ENCODE measurements around the gene VPS8.

VPS8 gene

GRCh38 chr3:185084402-185084801 lies 272.4 kb downstream of the VPS8 start:
- Histone ChIP-seq H3K27ac (no peak overlapping the region), H3K36me3 (replicated peaks) (no peaks in the 10 kb centered on the region), H3K4me3 (ENCODE audit: low read depth, low read length) (no peak overlapping the region), H3K27me3 (replicated peaks) (no peaks in the 10 kb centered on the region)
- DNase-seq, result no peak
- in situ Hi-C loops (cut with HindIII; ENCODE audit: low pct_ligation_motif_present, low sequenced_read_pairs), result no loop called here
- no peak for TF ChIP-seq CTCF (IDR thresholded peaks at IDR 0.05; ENCODE audit: low read depth, low read length, missing control alignments)

GRCh38 chr3:185084901-185085300 lies 272.9 kb downstream of the VPS8 start:
- peak; percentile 4 for TF ChIP-seq CTCF (IDR thresholded peaks at IDR 0.05; ENCODE audit: low read depth, low read length, missing control alignments)
- peak; percentile 13 for DNase-seq
- H3K27ac ChIP-seq, result no peak overlapping the region
- H3K4me3 ChIP-seq (ENCODE audit: low read depth, low read length), result no peak overlapping the region
- no peaks in the 10 kb centered on the region for H3K36me3 ChIP-seq (replicated peaks)
- in situ Hi-C loops (cut with HindIII; ENCODE audit: low pct_ligation_motif_present, low sequenced_read_pairs), result no loop called here
- no peaks in the 10 kb centered on the region for H3K27me3 ChIP-seq (replicated peaks)

- Histone ChIP-seq H3K27ac (no peak overlapping the region), H3K27me3 (replicated peaks) (no peaks in the 10 kb centered on the region), H3K36me3 (replicated peaks) (no peaks in the 10 kb centered on the region), H3K4me3 (ENCODE audit: low read depth, low read length) (no peak overlapping the region)
- DNase-seq, result no peak
- no peak for TF ChIP-seq CTCF (IDR thresholded peaks at IDR 0.05; ENCODE audit: low read depth, low read length, missing control alignments)
- in situ Hi-C loops (cut with HindIII; ENCODE audit: low pct_ligation_motif_present, low sequenced_read_pairs), result no loop called here
Measured at GRCh38 chr3:185087419-185087818, 275.5 kb downstream of the VPS8 start.

GRCh38 chr3:185089343-185089742 lies 277.4 kb downstream of the VPS8 start:
- no peak for TF ChIP-seq CTCF (IDR thresholded peaks at IDR 0.05; ENCODE audit: low read depth, low read length, missing control alignments)
- Histone ChIP-seq H3K4me3 (ENCODE audit: low read depth, low read length) (no peak overlapping the region), H3K27me3 (replicated peaks) (no peaks in the 10 kb centered on the region), H3K27ac (no peak overlapping the region), H3K36me3 (replicated peaks) (no peaks in the 10 kb centered on the region)
- DNase-seq, result no peak
- in situ Hi-C loops (cut with HindIII; ENCODE audit: low pct_ligation_motif_present, low sequenced_read_pairs), result no loop called here

- no peak for DNase-seq
- in situ Hi-C loops (cut with HindIII; ENCODE audit: low pct_ligation_motif_present, low sequenced_read_pairs), result no loop called here
Measured at GRCh38 chr3:185089751-185090150, 277.8 kb downstream of the VPS8 start.

More at GRCh38 chr3:185089751-185090150, 277.8 kb downstream of the VPS8 start:
- Histone ChIP-seq H3K27me3 (replicated peaks) (no peaks in the 10 kb centered on the region), H3K36me3 (replicated peaks) (no peaks in the 10 kb centered on the region), H3K27ac (no peak overlapping the region), H3K4me3 (ENCODE audit: low read depth, low read length) (no peak overlapping the region)
- TF ChIP-seq CTCF (IDR thresholded peaks at IDR 0.05; ENCODE audit: low read depth, low read length, missing control alignments), result no peak
